HG03439 (cell line): Measurements from ENCODE around the gene HOXD3.

ENCODE experiments used
- ATAC-seq: cut with Tn5 transposase; IDR thresholded peaks from one replicate; pipeline ENCODE4 v1.9.1; 2021; ENCODE audit warnings: mild to moderate bottlenecking, moderate library complexity; ENCODE audit not compliant: unreplicated experiment

HOXD3 gene

DNA sequence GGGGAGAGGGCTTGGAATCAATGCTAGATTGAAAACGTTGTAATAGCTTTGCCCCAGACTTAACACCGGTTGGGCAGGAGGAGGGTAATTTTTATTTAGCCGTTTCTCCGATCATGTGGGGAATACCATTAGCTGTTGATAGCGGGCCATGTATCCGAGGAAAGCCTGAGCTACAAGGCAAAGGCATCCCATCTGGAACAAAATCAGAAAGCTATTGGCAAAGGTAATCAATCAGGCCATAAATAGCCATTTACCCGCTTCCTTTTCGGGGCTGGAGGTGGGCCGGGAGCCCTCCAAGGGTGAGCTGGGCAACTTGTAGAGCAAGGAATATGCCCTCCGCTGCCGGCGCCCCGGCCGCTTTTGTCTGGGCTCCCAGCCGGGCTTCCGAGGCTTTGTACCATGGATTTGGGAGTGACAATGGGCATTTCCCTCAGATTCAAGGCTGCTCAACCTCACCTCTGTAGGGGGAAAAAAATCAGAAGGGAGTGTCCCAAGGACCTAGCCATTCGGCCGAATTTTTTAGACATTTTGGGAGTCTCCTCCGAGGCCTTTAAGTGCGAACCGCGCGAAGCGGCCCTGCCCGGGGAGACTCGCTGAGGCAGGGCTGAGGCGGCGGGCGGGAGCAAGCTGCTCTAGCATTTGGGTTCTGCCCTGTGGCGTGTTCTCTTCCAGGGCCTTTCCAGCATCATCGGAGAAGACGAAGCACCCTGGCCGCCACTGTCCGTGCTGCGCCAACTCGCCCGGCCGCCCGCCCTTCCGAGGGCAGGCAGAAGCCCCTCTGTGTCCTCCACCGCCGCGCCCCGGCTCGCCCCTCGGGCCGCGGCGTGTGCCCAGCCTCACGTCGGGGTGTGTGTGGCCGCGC, 35.7 kb upstream of the HOXD3 start:
- no peak for ATAC-seq

DNA sequence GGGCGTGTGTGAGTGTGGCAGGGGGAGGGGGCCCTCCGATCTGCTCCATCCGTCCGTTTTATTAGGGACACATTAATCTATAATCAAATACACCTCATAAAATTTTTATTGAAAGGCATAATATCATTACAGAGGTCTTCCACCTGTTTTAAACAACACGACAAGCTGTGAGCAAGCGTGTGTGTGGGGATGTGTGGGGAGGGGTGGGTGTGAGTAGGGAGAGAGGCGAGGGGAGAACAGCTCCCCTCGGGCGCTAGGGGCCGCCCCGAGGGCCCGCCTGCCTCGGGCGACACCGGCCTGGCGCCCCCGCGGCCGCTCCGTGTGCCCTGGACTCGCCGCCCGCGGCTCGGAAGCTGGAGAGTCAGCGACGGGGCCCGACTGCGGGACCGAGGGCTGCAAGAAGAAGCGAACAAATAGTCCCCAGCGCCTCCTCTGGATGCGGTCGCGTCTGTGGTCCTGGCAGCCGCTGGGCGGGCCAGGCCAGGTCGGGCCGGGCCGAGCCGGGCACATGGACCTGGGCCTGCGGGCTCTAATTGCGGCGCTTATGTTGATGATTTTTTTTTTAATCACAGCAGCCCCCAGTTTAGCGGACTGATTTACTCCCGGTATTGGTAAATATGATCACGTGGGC, 34.9 kb upstream of the HOXD3 start:
- no peak for ATAC-seq

DNA sequence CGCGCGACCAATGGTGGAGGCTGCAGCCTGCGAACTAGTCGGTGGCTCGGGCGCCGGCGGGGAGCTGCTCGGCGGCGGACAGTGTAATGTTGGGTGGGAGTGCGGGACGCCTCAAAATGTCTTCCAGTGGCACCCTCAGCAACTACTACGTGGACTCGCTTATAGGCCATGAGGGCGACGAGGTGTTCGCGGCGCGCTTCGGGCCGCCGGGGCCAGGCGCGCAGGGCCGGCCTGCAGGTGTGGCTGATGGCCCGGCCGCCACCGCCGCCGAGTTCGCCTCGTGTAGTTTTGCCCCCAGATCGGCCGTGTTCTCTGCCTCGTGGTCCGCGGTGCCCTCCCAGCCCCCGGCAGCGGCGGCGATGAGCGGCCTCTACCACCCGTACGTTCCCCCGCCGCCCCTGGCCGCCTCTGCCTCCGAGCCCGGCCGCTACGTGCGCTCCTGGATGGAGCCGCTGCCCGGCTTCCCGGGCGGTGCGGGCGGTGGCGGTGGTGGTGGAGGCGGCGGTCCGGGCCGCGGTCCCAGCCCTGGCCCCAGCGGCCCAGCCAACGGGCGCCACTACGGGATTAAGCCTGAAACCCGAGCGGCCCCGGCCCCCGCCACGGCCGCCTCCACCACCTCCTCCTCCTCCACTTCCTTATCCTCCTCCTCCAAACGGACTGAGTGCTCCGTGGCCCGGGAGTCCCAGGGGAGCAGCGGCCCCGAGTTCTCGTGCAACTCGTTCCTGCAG, 34.3 kb upstream of the HOXD3 start, which contains the start of gene HOXD9:
Gene HOXD9, plus strand, starts transcription at position 37 of the 728 bp plus-strand sequence. Its CDS starts 50 bp downstream, at position 87.
- no peak for ATAC-seq

DNA sequence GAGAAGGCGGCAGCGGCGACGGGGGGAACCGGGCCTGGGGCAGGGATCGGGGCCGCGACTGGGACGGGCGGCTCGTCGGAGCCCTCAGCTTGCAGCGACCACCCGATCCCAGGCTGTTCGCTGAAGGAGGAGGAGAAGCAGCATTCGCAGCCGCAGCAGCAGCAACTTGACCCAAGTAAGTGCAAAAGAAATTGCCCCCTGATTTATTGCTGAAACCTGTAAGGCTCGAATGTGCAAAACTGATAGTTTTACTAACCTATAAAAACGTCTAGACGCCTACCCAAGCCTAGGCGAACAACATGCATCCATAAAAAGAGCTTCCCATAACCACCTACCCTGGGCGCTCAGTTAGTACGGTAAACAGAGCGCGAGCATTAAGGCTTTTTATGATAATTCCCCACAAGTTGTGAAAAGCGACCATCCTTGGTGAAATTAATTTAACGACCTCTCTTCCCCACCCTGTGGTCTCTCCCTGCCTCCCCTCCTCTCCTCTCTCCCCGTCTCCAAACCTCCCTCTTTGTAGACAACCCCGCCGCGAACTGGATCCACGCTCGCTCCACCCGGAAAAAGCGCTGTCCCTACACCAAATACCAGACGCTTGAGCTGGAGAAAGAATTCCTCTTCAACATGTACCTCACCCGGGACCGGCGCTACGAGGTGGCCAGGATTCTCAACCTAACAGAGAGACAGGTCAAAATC, 33.5 kb upstream of the HOXD3 start:
- no peak for ATAC-seq

DNA sequence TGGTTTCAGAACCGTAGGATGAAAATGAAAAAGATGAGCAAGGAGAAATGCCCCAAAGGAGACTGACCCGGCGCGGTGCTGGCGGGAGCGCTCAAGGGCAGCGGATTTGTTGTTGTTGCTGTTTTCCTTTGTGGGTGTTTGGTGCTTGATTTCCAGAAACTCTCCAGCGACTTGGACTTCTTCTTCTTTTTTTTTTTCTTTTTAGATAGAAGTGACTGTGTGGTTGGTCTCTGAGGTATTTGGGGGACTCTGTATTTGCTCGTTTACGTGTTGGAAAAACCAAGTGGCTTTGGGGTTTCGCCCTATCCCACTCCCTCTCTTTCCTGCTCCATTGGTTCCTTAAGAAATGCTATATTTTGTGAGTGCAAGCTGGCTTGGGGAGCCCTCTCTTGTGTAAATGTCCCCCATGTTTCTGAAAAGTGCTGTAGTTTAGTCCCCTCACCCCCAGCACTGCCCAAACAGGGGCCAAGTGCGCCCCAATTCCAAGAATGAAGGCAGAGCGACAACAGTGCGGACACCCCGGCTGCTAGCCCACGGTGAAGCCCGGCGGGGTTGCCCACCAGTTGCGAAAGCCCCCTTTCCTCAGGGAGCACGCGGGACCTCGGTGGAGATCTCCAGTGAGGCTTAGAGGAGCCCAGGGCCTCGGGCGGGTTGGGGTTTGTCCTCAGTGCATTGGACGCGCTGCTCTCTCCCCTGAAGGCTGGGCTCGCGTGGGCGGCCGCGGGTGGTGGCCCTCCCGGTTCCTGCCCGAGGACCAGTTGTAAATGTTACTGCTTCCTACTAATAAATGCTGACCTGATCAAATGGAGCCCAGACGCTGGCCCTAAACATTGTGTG, 32.8 kb upstream of the HOXD3 start:
- ATAC-seq = no peak

DNA sequence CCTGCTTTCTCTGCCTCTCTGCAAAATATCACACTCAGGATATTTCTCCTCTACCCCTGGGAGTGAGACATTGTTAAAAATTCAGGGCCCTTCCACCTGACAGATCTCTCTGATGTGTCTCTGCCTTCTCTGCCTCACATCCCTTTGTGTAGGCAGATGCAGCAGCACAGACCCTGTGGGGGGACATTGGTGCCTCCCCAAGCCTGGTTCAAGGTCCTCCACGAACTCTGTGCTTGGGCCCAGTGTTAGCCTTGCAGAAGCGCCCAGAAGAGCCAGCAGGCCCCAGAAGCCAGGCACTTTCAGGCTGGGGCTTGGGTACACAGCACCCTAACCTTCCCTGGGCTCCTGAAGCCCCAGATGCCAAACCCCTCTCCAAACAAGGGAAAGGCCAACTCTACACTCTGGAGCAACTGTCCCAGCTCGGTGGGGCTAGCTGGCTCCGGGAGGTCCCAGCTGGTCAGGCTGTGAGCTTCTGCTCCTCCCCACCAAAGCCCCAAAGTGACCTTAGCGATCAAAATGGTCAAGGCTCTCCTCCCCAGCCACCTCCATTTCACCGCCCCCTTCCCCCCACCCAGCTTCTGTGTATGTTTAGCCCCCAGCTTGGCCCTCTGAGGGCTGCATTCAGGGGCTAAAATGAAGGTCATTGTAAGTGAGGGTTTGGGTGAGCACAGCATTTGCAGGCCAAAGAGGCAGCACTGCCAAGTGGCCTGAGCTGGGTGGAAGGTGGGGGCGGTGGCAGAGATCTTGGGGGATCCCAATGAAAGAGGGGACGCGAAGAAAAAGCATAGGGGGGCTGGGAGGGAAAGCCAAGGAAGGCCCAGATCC, 31.9 kb upstream of the HOXD3 start:
- ATAC-seq = no peak

DNA sequence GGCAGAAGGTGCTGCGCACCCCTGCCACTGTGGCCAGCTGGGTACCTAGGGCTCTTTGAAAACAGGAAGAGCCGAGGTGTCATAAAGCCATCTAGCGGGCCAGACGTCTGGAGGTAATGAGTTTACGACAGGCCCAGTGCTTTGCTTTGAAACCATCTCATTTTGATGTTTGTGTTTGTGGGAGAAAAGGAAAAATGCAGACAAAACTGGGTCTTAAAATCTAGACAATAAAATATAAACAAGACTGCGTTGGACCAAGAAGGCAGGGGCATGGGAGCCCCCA, 31.4 kb upstream of the HOXD3 start:
- no peak for ATAC-seq

DNA sequence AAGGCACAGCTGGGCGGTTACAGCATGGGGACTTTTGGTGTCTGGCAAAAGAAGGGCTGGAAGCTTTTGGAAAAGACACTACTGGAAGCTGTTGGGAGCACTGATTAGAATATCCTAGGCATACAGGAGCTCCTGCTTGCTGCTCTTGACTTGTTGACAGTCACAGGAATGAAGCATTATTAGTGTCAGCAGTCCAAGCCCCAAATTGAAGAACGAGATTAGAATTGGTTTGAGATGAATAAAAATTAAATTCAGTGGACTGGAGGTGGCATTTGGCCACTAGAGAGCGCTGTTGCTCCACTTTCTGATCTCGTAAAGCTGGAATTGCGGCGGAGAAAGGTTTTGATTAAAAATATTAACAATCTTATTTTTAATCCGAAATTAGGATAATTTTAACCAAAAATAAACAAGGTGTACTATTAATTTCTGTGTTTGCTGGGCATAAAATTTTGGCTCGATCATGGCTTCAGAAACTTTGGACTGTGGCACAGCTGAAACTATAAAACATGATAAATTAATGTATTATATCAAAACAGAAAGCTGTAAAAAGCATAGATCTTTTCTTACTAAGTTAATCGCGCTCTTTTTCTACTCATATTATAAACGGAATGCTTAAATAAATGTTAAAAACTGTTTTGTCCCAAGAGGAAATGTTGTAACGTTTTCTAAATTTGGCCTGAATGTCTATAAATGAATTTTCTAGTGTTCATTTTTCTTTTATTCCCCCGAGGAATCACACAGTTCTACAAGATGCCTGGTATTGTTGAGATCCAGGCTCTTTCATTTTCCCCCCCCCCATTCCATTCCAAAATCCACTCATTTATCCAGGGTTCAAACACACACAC, 30.0 kb upstream of the HOXD3 start:
- ATAC-seq = no peak

DNA sequence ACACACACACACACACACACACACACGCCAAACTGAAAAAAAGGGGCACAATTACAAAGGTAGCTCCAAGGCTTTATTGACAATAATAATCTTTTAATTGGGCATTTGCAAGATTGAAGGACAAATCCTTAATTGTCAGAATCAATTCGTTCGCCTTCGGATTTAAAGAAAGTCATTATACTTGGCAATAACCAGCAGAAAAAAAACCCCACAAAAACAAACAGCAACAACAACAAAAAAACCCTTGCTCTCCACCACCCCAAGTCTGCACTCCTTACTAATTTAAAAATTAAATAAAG, 29.4 kb upstream of the HOXD3 start:
- ATAC-seq = no peak

DNA sequence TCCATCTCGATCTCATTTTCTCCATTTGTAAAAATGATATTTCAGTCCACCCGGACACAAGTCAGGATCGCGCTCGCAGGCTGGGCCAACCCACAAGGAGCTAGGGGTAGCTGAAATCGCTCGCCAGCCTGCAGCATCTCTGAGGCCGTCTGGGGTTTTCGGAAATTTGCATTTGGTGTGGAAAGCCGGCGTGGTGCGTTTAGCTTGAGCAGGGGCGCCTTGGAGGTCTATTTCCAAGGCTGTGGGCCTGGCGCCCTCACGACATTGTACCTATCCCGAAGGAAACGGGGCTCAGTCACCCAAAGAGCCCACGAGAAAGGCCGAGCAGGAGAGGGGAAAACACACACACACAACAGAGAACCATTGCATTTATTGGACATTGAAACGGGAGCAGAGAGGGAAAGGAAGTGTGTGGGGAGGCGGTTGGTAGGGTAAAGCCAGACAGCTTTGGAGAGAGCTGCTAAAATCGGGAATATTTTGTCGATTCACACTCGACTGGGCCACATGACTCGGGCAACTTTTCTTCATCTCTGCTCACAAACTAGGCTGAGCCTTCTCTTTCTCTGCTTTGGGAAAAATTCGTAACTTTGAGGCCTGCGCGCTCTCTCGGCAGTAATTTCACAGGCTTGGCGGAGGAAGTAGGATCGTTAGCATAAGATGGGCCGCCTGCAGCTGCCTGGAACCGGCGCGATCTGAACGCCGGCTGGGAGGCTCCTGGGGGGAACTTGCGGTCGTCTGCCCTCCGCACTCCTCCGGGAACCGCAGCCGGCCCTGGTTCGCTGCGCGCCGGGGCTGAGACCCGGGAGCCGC, 28.7 kb upstream of the HOXD3 start:
- no peak for ATAC-seq

DNA sequence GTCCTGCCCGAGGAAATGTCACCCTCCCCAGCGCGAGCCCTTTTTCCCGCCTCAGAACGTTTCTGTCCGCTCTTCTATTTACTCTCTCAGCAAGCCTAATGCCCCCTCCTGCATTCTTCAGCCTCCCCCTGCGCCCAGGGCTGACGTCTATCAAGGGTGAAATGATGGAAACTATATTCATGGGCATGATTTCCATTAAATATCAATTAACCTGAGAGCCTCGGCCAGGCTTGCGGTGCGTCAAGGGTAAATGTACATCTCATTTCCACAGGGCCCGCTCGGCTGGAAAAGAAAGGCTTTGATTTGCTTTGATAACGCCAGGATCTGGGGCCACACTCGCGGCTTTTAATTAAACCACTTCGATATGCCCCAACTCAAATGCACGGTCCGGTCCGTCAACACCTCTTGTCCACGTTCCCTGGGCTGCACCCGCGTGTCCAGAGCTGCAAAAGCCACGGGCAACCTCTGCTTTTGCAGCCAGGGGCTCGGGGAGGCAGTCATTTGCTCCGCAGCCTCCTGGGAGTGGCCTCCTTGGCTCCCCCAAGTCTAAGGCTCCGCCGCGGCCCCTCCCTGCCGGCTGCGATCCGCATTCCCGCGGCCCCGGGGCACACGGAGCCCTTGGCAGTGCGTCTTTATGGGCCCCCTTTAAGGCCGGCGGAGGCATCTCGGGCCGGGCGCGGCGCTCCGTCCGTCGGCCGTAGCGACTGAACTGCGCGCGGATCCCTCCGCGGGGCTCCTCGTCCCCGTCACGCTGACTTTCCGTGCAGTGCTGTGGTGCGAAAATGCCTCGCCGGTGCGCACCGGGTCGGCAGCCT, 27.9 kb upstream of the HOXD3 start, which contains the start of gene HOXD8:
Gene HOXD8, plus strand, starts transcription at position 724 of the 815 bp plus-strand sequence. CDS start 662 bp downstream, outside the sequence.
- ATAC-seq = no peak

DNA sequence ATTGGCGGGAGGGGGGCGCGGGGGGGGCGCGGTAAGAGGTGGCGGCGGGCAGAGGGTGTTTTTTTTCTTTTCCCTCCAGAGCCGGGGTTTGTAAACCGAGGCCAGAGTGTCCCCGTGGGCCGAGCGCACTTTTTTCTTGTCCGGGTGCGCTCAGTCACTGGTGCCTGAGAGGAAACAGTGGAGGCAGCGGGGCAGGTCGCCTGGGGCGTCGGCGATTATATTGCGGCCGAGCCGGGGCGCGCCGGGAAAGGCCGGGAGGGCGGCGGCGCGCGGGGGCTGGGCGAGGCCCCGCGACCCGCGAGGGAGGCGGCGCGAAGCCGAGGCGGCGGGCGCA, 27.3 kb upstream of the HOXD3 start:
- ATAC-seq = no peak

DNA sequence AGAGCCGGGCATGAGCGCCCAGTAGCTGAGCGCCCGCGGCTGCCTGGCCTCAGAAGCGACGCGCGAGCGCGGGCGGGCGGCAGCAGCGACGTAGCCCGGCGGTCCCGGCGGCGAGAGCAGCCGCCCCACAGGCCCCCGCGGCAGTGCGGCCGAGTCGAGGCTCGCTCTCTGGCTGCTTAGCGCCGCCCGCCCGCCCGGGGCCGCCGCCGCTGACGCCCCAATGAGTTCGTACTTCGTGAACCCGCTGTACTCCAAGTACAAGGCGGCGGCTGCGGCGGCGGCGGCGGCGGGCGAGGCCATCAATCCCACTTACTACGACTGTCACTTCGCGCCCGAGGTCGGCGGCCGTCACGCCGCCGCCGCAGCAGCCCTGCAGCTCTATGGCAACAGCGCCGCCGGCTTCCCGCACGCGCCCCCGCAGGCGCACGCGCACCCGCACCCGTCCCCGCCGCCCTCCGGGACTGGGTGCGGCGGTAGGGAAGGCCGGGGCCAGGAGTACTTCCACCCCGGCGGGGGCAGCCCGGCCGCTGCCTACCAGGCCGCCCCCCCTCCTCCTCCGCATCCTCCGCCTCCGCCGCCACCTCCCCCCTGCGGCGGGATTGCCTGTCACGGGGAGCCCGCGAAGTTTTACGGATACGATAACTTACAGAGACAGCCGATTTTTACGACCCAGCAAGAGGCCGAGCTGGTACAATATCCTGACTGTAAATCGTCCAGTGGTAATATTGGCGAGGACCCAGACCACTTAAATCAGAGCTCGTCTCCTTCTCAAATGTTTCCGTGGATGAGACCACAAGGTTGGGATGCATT, 26.8 kb upstream of the HOXD3 start:
- ATAC-seq = no peak

DNA sequence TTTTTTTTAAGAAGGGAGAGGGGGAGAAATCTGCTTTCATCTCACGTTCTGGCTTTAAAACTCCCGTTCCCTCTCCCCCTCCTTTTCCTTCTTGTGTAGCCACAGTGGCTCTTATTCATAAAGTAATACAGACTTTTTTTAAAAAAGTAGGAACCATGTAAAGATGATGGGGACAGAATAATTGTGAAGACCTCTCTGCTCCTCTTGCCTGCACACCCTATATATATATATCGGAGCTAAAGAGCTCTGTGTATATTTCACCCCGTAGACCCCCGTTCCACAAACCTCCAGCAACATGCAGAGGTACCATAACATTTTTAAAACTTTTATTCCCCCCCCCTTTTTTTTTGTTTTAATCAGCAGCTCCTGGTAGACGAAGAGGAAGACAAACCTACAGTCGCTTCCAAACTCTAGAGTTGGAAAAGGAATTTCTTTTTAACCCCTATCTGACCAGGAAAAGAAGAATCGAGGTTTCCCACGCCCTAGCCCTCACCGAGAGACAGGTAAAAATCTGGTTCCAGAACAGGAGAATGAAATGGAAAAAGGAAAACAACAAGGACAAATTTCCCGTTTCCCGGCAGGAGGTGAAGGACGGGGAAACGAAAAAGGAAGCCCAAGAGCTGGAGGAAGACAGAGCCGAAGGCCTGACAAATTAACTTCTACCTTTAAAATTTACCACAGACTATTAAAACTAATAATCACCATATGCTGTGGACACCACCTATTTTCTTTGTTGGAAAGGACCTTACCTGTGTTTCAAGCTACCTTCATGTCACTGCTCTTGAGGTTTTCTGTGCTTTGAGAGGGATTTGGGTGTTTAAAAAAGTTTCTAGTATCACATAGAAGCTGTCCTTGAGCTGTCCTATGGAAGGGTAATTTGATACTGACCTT, 25.9 kb upstream of the HOXD3 start:
- no peak for ATAC-seq

DNA sequence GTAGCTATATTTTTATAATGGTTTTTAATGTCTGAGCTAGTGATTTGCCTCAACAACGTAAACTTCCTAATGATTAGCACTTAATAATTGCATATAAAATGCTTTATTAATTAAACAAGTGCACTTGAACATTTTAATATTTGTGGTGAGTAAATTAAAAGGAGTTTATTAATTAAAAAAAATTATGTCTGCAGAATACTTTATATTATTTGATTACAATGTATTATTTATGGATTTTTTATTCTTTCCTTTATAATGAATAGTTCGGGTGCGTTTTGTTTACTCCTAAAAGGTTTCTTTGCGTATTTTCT, 25.3 kb upstream of the HOXD3 start:
- no peak for ATAC-seq
